Stimulated activated CD4-positive, alpha-beta T cell treated with anti-CD3 and anti-CD28 coated beads, Interleukin-12 subunit alpha, Interleukin-12 subunit beta, amount 100 ng/mL, for 4 hours (primary cell): ENCODE data around the gene KCNMB2.

Source experiments
- DNase-seq: peaks from one replicate; pipeline ENCODE4 v3.0.0-alpha.2; 2020

KCNMB2 gene

GRCh38 chr3:178658694-178659325 lies 122.6 kb downstream of the KCNMB2 start:
- no peak for DNase-seq

GRCh38 chr3:178663201-178663934 lies 127.1 kb downstream of the KCNMB2 start:
- no peak for DNase-seq

- no peak for DNase-seq
Measured at GRCh38 chr3:178665747-178666146, 129.5 kb downstream of the KCNMB2 start.

GRCh38 chr3:178669022-178669601 lies 132.9 kb downstream of the KCNMB2 start:
- DNase-seq: no peak

- no peak for DNase-seq
Measured at GRCh38 chr3:178669758-178670157, 133.5 kb downstream of the KCNMB2 start.

- DNase-seq: no peak
Measured at GRCh38 chr3:178671377-178671776, 135.1 kb downstream of the KCNMB2 start.

- no peak for DNase-seq
Measured at GRCh38 chr3:178671791-178672190, 135.6 kb downstream of the KCNMB2 start.

- no peak for DNase-seq
Measured at GRCh38 chr3:178672275-178672674, 136.0 kb downstream of the KCNMB2 start.

GRCh38 chr3:178673529-178673928 lies 137.3 kb downstream of the KCNMB2 start:
- DNase-seq: no peak

- no peak for DNase-seq
Measured at GRCh38 chr3:178676077-178676476, 139.8 kb downstream of the KCNMB2 start.

- DNase-seq: no peak
Measured at GRCh38 chr3:178676942-178677790, 140.9 kb downstream of the KCNMB2 start.

GRCh38 chr3:178677961-178678360 lies 141.7 kb downstream of the KCNMB2 start:
- DNase-seq: no peak

GRCh38 chr3:178680037-178680436 lies 143.8 kb downstream of the KCNMB2 start:
- no peak for DNase-seq

- DNase-seq: no peak
Measured at GRCh38 chr3:178680489-178680888, 144.3 kb downstream of the KCNMB2 start.

GRCh38 chr3:178684881-178685590 lies 148.8 kb downstream of the KCNMB2 start:
- DNase-seq: no peak

- no peak for DNase-seq
Measured at GRCh38 chr3:178685591-178685906, 149.3 kb downstream of the KCNMB2 start.

- DNase-seq: no peak
Measured at GRCh38 chr3:178686826-178687225, 150.6 kb downstream of the KCNMB2 start.

GRCh38 chr3:178690571-178690970 lies 154.3 kb downstream of the KCNMB2 start:
- no peak for DNase-seq

GRCh38 chr3:178699364-178699763 lies 163.1 kb downstream of the KCNMB2 start:
- DNase-seq: no peak

- no peak for DNase-seq
Measured at GRCh38 chr3:178699810-178700209, 163.6 kb downstream of the KCNMB2 start.

GRCh38 chr3:178703268-178703975 lies 167.2 kb downstream of the KCNMB2 start:
- DNase-seq: no peak

GRCh38 chr3:178705925-178706324 lies 169.7 kb downstream of the KCNMB2 start:
- no peak for DNase-seq
